A673 (cell line): ENCODE data around the gene CYTH2. TPM values are rescaled to one million over a fixed set of nuclear protein-coding genes. Genes with fewer than 3 reads are reported as not detected.

Source experiments
- BruUV-seq: library from RNA; stranded (reverse); fragments of 400-500 nt; replicated peaks from 2 replicates; lab custom pipeline; 2021; lab: Mats Ljungman, UMichigan
- CTCF ChIA-PET: fragments of 300-600 bp; sonication (Branson Sonifier 250); formaldehyde crosslinking; loops from one replicate; lab custom pipeline; 2022; ENCODE audit warnings: antibody characterized with exemption; lab: Charles Lee
- POLR2A ChIA-PET: fragments of 300-600 bp; sonication (Branson Sonifier 250); formaldehyde crosslinking; loops from one replicate; lab custom pipeline; 2022; ENCODE audit warnings: antibody characterized with exemption; ENCODE audit not compliant: low non-redundant PET; lab: Charles Lee
- DNase-seq: peaks from one replicate; pipeline ENCODE4 v3.0.0-alpha.2; 2015; ENCODE audit warnings: low spot score
- H3K27ac ChIP-seq: fragments of 200-600 bp; sonication (generic); 2 replicates; pipeline ENCODE4 v1.5.1; 2016; ENCODE audit warnings: mixed run types, low read depth, mild to moderate bottlenecking, mixed read lengths, antibody characterized with exemption, low read length; ENCODE audit not compliant: poor library complexity, severe bottlenecking
- H3K27me3 ChIP-seq: fragments of 200-600 bp; sonication (generic); replicated peaks from 2 replicates; pipeline ENCODE4 v1.6.1; 2017; ENCODE audit warnings: mixed run types, low read depth, mild to moderate bottlenecking, mixed read lengths, antibody characterized with exemption, low read length; ENCODE audit not compliant: insufficient read depth, poor library complexity
- H3K36me3 ChIP-seq: fragments of 200-600 bp; sonication (generic); 2 replicates; pipeline ENCODE4 v1.6.1; 2016; ENCODE audit warnings: mixed run types, mild to moderate bottlenecking, mixed read lengths, antibody characterized with exemption, low read length; ENCODE audit not compliant: insufficient read depth, poor library complexity, severe bottlenecking
- H3K4me1 ChIP-seq: fragments of 200-600 bp; sonication (generic); 2 replicates; pipeline ENCODE4 v1.6.1; 2017; ENCODE audit warnings: mixed run types, mild to moderate bottlenecking, mixed read lengths, antibody characterized with exemption, low read length; ENCODE audit not compliant: insufficient read depth, poor library complexity, severe bottlenecking
- H3K4me3 ChIP-seq: fragments of 200-600 bp; sonication (generic); 2 replicates; pipeline ENCODE4 v1.5.1; 2016; ENCODE audit warnings: low read depth, mixed run types, mild to moderate bottlenecking, mixed read lengths, low read length; ENCODE audit not compliant: poor library complexity, severe bottlenecking
- H3K9me3 ChIP-seq: fragments of 200-600 bp; sonication (generic); 2 replicates; pipeline ENCODE4 v1.6.1; 2016; ENCODE audit warnings: mixed run types, low read depth, mild to moderate bottlenecking, mixed read lengths, antibody characterized with exemption, low read length; ENCODE audit not compliant: poor library complexity, severe bottlenecking
- CTCF ChIP-seq: fragments of 300-800, 200-600 bp; sonication (generic); conservative IDR thresholded peaks from 2 replicates; pipeline ENCODE4 v1.5.1; 2017; ENCODE audit warnings: low read depth, mild to moderate bottlenecking, antibody characterized with exemption, low read length, moderate library complexity, mixed read lengths
- EZH2 ChIP-seq: fragments of 200-600 bp; sonication (generic); IDR thresholded peaks from 2 replicates; pipeline ENCODE4 v1.6.1; 2017; ENCODE audit warnings: borderline replicate concordance, low read depth, mild to moderate bottlenecking, mixed read lengths, antibody characterized with exemption, low read length; ENCODE audit not compliant: poor library complexity, severe bottlenecking
- intact Hi-C: fragments of 100-400 bp; cut with micrococcal nuclease; formaldehyde crosslinking; loops from one replicate; pipeline ENCODE4 v1.10.0; 2022; ENCODE audit not compliant: unreplicated experiment
- total RNA-seq: library from RNA; stranded (reverse); gene quantifications from 2 replicates; pipeline ENCODE4 v1.2.3, GENCODE V29; 2021

CYTH2 gene
- total RNA-seq, 1 experiment from 2014 or later: 125 TPM

- intact Hi-C loops: no loop called here
- POLR2A ChIA-PET: no interaction called here
- peaks cover 3% of the 10 kb centered on the region for H3K9me3 ChIP-seq
- TF ChIP-seq EZH2 (no peak), CTCF (no peak)
- no peaks in the 10 kb centered on the region for H3K36me3 ChIP-seq
- CTCF ChIA-PET: no interaction called here
- no peak for DNase-seq
- no TSS peak for BruUV-seq
- H3K27ac ChIP-seq: no peak overlapping the region
- H3K27me3 ChIP-seq: no peaks in the 10 kb centered on the region
- no peak overlapping the region for H3K4me3 ChIP-seq
- H3K4me1 ChIP-seq: no peaks in the 10 kb centered on the region
These were observed 61.6 kb downstream of the CYTH2 start for GRCh38 chr19:48530770-48531169.

Other genes starting within 250 kb of the CYTH2 start
- 139 and 151 TPM in 2 replicates for gene CARD8, start 213.5 kb upstream of the CYTH2 start, total RNA-seq
- gene ZNF114, start 199.3 kb upstream of the CYTH2 start, total RNA-seq: 9.5 and 11.7 TPM in 2 replicates
- gene EMP3, start 143.8 kb upstream of the CYTH2 start, total RNA-seq: 170 and 187 TPM in 2 replicates
- gene TMEM143, start 105.4 kb upstream of the CYTH2 start, total RNA-seq: 7.5 and 7.9 TPM in 2 replicates
- gene SYNGR4, start 105.0 kb upstream of the CYTH2 start, total RNA-seq: 0.50 TPM in 1 of 2 replicates, not detected in the other
- 197 and 200 TPM in 2 replicates for gene KDELR1, start 77.8 kb upstream of the CYTH2 start, total RNA-seq
- 10.4 and 11.4 TPM in 2 replicates for gene GRIN2D, start 75.7 kb upstream of the CYTH2 start, total RNA-seq
- gene GRWD1, start 23.4 kb upstream of the CYTH2 start, total RNA-seq: 86.4 and 109 TPM in 2 replicates
- 6.5 and 7.0 TPM in 2 replicates for gene KCNJ14, start 13.8 kb upstream of the CYTH2 start, total RNA-seq
- gene LMTK3, start 42.5 kb downstream of the CYTH2 start, total RNA-seq: 0.52 and 1.0 TPM in 2 replicates
- 0.24 and 0.60 TPM in 2 replicates for gene SULT2B1, start 82.8 kb downstream of the CYTH2 start, total RNA-seq
- not detected in 2 replicates for gene SPACA4, start 137.4 kb downstream of the CYTH2 start, total RNA-seq
- 5.5 and 6.1 TPM in 2 replicates for gene FAM83E, start 145.7 kb downstream of the CYTH2 start, total RNA-seq
- gene RPL18, start 149.8 kb downstream of the CYTH2 start, total RNA-seq: 1,417 and 1,448 TPM in 2 replicates
- gene SPHK2, start 150.1 kb downstream of the CYTH2 start, total RNA-seq: 38.8 and 43.0 TPM in 2 replicates
- 14.2 and 22.1 TPM in 2 replicates for gene DBP, start 168.0 kb downstream of the CYTH2 start, total RNA-seq
- gene CA11, start 176.8 kb downstream of the CYTH2 start, total RNA-seq: 36.8 and 38.2 TPM in 2 replicates
- gene NTN5, start 203.6 kb downstream of the CYTH2 start, total RNA-seq: not detected in 2 replicates
- gene FUT2, start 226.6 kb downstream of the CYTH2 start, total RNA-seq: not detected in 2 replicates